BLaER1 treated with 17β-estradiol and CSF1 and Interleukin-3, amounts not matched to agents 10 nM and 100 nM (cell line): ENCODE measurements around the gene PRKCA.

Experiments
- H3K27ac ChIP-seq, 11 experiments: shearing (Covaris generic); formaldehyde crosslinking; 2 replicates each; pipeline ENCODE4 v1.8.1; 2022
- H3K27me3 ChIP-seq, 11 experiments: shearing (Covaris generic); formaldehyde crosslinking; 2 replicates each; pipeline ENCODE4 v1.8.1; 2022
- H3K36me3 ChIP-seq, 11 experiments: shearing (Covaris generic); formaldehyde crosslinking; 2 replicates each; pipeline ENCODE4 v1.8.1; 2022
- H3K4me1 ChIP-seq, 10 experiments: shearing (Covaris generic); formaldehyde crosslinking; 2 replicates each; pipeline ENCODE4 v1.8.1; 2022
- H3K4me2 ChIP-seq, 11 experiments: shearing (Covaris generic); formaldehyde crosslinking; 2 replicates each; pipeline ENCODE4 v1.8.1; 2022
- H3K4me3 ChIP-seq, 10 experiments: shearing (Covaris generic); formaldehyde crosslinking; 2 replicates each; pipeline ENCODE4 v1.8.1; 2022
- H3K9ac ChIP-seq, 11 experiments: shearing (Covaris generic); formaldehyde crosslinking; 2 replicates each; pipeline ENCODE4 v1.8.1; 2022
- H3K9me3 ChIP-seq, 11 experiments: shearing (Covaris generic); formaldehyde crosslinking; replicated peaks in 1 of 11; 2 replicates each; pipeline ENCODE4 v1.8.1; 2022
- H4K20me1 ChIP-seq, 11 experiments: shearing (Covaris generic); formaldehyde crosslinking; 2 replicates each; pipeline ENCODE4 v1.8.1; 2022
- Cebpa-rat ChIP-seq, 11 experiments: shearing (Covaris generic); IDR thresholded peaks; 2 replicates each; pipeline ENCODE4 v1.8.1; 2022

Gene PRKCA

DNA sequence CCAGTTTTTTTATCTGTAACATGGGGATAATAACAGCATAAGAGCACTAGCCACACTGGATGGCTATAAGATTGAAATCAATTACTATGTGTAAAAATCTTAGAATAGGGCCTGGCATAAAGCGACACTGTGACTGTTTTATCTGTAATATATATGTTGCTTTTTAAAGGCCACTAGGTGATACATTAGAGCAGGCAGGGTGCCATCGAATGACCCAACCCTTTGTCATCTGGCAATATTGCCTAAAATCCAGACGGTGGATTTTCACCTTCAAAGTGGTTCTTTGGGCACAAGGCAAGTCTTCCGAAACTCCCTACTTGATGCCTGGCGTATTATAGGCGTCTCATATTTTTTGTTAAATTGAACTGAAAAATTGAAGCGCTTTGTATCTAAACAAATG lies 69.1 kb downstream of the PRKCA start:
- no peak overlapping the region for H3K4me2 ChIP-seq
- H3K27me3 ChIP-seq = no peaks in the 10 kb centered on the region
- no peaks in the 10 kb centered on the region for H3K9me3 ChIP-seq
- peaks cover 0 to 62% (median 0%) of the 10 kb centered on the region in 11 experiments; a peak in 4 of 22 replicates for H3K36me3 ChIP-seq
- peaks cover 0 to 14% (median 0%) of the 10 kb centered on the region in 10 experiments; a peak in 2 of 20 replicates for H3K4me1 ChIP-seq
- no peak overlapping the region for H3K27ac ChIP-seq
- H4K20me1 ChIP-seq = peaks cover 0 to 99% (median 0%) of the 10 kb centered on the region in 11 experiments; a peak in 8 of 22 replicates
- no peak for TF ChIP-seq Cebpa-rat (IDR thresholded peaks at IDR 0.05)
- H3K9ac ChIP-seq = no peak overlapping the region
- no peak overlapping the region for H3K4me3 ChIP-seq

DNA sequence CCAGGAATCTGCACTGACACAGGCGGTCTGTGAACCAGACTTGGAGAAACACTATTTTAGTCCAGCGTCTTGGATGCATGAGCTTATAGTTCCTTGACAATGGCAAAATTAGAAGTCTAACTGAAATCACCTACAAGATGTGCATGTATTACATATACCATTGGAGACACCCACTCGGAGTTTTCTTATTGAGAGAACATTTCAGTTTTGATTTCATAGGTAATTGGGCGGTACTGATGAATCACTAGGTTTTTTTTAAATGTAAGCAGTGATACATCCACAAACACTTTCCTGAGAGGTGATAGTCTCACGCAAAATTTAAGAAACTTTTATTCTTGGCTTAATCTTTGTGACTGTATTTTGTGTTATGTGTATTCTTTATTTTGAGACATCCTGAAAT lies 69.8 kb downstream of the PRKCA start:
- no peak for TF ChIP-seq Cebpa-rat (IDR thresholded peaks at IDR 0.05)
- H3K27me3 ChIP-seq = no peaks in the 10 kb centered on the region
- no peak overlapping the region for H3K9ac ChIP-seq
- peaks cover 0 to 14% (median 0%) of the 10 kb centered on the region in 10 experiments; a peak in 2 of 20 replicates for H3K4me1 ChIP-seq
- H3K27ac ChIP-seq = no peak overlapping the region
- H3K4me2 ChIP-seq = no peak overlapping the region
- peaks cover 0 to 99% (median 0%) of the 10 kb centered on the region in 11 experiments; a peak in 8 of 22 replicates for H4K20me1 ChIP-seq
- H3K36me3 ChIP-seq = peaks cover 0 to 66% (median 0%) of the 10 kb centered on the region in 11 experiments; a peak in 4 of 22 replicates
- H3K4me3 ChIP-seq = no peak overlapping the region
- no peaks in the 10 kb centered on the region for H3K9me3 ChIP-seq

DNA sequence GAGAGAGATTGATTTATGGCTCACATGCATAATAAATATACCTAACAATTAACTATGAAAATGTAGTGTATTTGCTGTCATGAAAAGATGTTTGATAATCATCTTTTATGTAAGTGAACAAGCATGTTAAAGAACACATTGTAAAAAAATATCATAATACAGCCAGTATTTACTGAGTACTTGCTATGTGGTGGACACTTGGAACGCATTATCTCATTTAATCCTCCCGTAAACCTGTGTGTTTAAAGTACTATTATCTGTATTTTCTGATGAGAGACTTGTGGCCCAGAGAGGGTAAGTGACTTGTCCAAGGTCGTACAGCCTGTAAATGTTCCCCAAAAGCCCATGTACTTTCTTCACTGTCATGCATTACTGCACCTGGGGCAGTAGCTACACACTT lies 70.7 kb downstream of the PRKCA start:
- Histone ChIP-seq H3K4me2 (no peak overlapping the region), H3K4me3 (no peak overlapping the region), H3K9ac (no peak overlapping the region), H4K20me1 (peaks cover 0 to 96% (median 0%) of the 10 kb centered on the region in 11 experiments; a peak in 8 of 22 replicates), H3K27me3 (no peaks in the 10 kb centered on the region), H3K36me3 (peaks cover 0 to 59% (median 0%) of the 10 kb centered on the region in 11 experiments; a peak in 4 of 22 replicates), H3K27ac (no peak overlapping the region), H3K4me1 (peaks cover 0 to 14% (median 0%) of the 10 kb centered on the region in 10 experiments; a peak in 2 of 20 replicates), H3K9me3 (no peaks in the 10 kb centered on the region)
- TF ChIP-seq Cebpa-rat (IDR thresholded peaks at IDR 0.05) = no peak

DNA sequence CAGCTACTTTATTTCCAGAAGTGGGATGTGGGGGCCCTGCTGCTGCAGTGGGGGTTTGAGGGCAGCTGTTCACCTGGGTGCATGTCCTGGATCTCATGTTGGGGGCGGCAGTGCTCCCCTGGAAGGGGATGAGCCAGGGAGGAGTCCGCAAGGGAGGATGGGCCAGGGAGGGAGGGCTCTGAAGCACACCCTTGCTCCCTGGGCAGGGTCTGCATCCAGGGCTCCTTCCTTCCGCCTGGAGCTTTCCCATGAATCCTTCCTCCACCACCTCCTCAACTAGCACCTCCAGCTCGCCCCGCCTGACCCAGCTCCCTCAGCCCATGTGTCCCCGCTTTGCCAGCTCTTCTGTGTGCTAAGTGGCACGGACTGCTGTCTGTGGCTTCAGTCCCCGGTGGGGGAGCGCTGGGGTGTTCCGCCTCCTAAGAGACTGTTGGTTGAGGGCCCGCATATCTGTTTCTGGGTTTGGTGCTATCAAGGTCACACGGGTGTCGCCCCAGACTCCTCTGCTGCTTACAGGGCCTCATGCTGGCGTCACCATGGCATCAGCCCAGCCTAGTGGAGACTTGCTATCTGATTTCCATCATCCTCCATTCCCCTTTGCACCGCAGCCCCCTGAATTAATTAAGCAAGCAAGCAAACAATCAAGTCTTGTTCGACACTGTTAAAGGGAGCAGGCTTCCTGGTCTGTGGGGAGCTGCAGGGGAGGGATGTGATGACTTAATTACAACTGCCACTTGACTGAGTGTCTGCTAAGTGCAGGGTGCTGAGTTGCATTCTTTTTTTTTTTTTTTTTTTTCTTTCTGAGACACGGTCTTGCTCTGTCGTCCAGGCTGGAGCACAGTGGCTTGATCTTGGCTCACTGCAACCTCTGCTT lies 71.8 kb downstream of the PRKCA start:
- no peaks in the 10 kb centered on the region for H3K9me3 ChIP-seq
- no peak for TF ChIP-seq Cebpa-rat (IDR thresholded peaks at IDR 0.05)
- H3K4me1 ChIP-seq = peaks cover 0 to 17% (median 0%) of the 10 kb centered on the region in 10 experiments; a peak in 4 of 20 replicates
- H3K4me2 ChIP-seq = no peak overlapping the region; a peak in 1 of 22 replicates
- no peak overlapping the region; a peak in 1 of 22 replicates for H3K9ac ChIP-seq
- H3K27ac ChIP-seq = no peak overlapping the region
- no peak overlapping the region for H3K4me3 ChIP-seq
- H4K20me1 ChIP-seq = peaks cover 0 to 97% (median 0%) of the 10 kb centered on the region in 11 experiments; a peak in 8 of 22 replicates
- H3K36me3 ChIP-seq = peaks cover 0 to 50% (median 0%) of the 10 kb centered on the region in 11 experiments; a peak in 4 of 22 replicates
- no peaks in the 10 kb centered on the region for H3K27me3 ChIP-seq

DNA sequence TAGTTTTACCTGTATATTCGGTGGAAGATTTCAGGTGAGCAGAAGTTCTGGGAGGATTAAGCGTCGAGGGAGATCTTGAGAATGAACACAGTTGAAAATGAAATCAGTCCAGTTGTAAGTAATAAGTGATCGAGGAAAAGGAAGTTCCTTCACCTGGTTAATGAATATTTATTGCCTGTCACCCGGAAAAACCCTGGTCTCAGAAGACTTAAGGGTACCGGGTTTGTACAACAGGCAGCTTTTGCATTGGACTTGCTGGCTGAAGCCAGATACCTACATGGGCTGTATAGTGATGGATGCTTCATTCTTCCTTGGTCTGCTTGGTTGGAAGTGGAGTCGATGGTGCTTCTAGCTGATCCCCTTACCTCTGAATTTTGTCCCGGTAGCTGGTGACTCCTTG lies 72.7 kb downstream of the PRKCA start:
- Histone ChIP-seq H3K27me3 (no peaks in the 10 kb centered on the region), H3K9me3 (no peaks in the 10 kb centered on the region), H3K4me1 (peaks cover 0 to 26% (median 0%) of the 10 kb centered on the region in 10 experiments; a peak in 4 of 20 replicates), H3K4me3 (no peak overlapping the region), H3K9ac (no peak overlapping the region), H3K4me2 (no peak overlapping the region), H3K27ac (no peak overlapping the region), H3K36me3 (peaks cover 0 to 40% (median 0%) of the 10 kb centered on the region in 11 experiments; a peak in 3 of 22 replicates), H4K20me1 (peaks cover 0 to 97% (median 0%) of the 10 kb centered on the region in 11 experiments; a peak in 8 of 22 replicates)
- no peak for TF ChIP-seq Cebpa-rat (IDR thresholded peaks at IDR 0.05)

DNA sequence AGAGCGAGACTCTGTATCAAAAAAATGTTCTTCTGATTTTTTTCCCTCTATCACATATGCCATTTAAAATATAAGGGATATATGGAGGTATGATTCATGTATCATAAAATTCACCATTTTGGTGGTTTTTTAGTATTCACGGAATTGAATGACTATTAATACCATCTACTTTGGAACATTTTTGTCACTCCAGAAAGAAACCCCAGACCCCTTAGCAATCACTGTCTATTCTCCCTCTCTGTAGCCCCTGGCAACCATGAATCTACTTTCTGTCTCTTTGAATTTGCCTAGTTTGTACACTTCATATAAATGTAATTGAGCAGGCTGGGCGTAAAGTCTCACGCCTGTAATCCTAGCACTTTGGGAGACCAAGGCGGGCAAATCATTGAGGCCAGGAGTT lies 75.9 kb downstream of the PRKCA start:
- no peak overlapping the region for H3K27ac ChIP-seq
- no peaks in the 10 kb centered on the region for H3K9me3 ChIP-seq
- no peak for TF ChIP-seq Cebpa-rat (IDR thresholded peaks at IDR 0.05)
- no peak overlapping the region for H3K4me2 ChIP-seq
- no peak overlapping the region for H3K4me3 ChIP-seq
- H3K36me3 ChIP-seq = peaks cover 0 to 24% (median 0%) of the 10 kb centered on the region in 11 experiments; a peak in 1 of 22 replicates
- H3K9ac ChIP-seq = no peak overlapping the region
- peaks cover 0 to 97% (median 0%) of the 10 kb centered on the region in 11 experiments; a peak in 8 of 22 replicates for H4K20me1 ChIP-seq
- H3K27me3 ChIP-seq = no peaks in the 10 kb centered on the region
- H3K4me1 ChIP-seq = peaks cover 0 to 28% (median 0%) of the 10 kb centered on the region in 10 experiments; a peak in 4 of 20 replicates

DNA sequence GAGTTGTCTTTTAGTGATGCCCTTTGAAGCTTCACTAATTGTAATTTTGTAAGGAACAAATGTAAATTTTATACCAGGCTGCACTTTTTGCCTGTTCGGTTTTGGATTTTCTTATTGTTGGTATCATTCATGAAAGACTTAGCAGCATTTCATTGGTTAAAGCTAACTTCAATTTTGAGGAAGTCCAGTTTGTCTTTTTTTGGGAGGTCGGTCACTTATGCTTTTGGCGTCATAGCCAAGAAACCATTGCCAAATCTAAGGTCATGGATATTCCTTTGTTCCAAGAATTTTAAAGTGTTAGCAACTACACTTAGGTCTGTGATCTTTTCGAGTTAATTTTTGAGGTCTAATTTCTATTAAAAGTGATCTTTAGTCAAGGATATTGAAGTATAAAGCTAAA lies 77.1 kb downstream of the PRKCA start:
- Histone ChIP-seq H3K4me2 (peak overlapping the region in 2 of 11 experiments; percentile 18 to 25; a peak in 2 of 22 replicates), H4K20me1 (peaks cover 0 to 97% (median 0%) of the 10 kb centered on the region in 11 experiments; a peak in 6 of 22 replicates), H3K9ac (no peak overlapping the region), H3K36me3 (peaks cover 0 to 29% (median 0%) of the 10 kb centered on the region in 11 experiments; a peak in 1 of 22 replicates), H3K4me1 (peaks cover 0 to 17% (median 0%) of the 10 kb centered on the region in 10 experiments; a peak in 3 of 20 replicates), H3K27me3 (no peaks in the 10 kb centered on the region), H3K27ac (no peak overlapping the region), H3K4me3 (no peak overlapping the region), H3K9me3 (no peaks in the 10 kb centered on the region)
- TF ChIP-seq Cebpa-rat (IDR thresholded peaks at IDR 0.05) = no peak

DNA sequence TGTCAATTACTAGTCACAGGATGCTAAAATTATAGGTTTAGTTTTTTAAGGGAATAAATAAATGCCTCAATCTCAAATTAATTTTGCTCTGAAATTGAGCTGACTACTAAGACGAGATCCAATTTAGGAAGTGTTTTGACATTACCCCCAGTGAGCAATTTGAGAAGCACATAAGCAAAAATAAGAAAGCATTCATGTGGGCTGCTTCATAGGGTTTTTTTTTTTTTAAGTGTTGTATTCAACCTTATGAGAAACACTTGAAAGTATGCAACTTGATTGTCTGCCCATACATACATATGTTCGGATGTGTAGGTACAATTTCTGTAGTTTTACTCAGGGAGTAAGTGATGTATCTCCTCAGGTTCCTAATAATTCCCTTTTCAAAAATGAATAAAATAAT lies 77.6 kb downstream of the PRKCA start:
- no peaks in the 10 kb centered on the region for H3K27me3 ChIP-seq
- peaks cover 0 to 97% (median 0%) of the 10 kb centered on the region in 11 experiments; a peak in 6 of 22 replicates for H4K20me1 ChIP-seq
- peaks cover 0 to 17% (median 0%) of the 10 kb centered on the region in 10 experiments; a peak in 3 of 20 replicates for H3K4me1 ChIP-seq
- no peak overlapping the region for H3K27ac ChIP-seq
- peaks cover 0 to 27% (median 0%) of the 10 kb centered on the region in 11 experiments; a peak in 1 of 22 replicates for H3K36me3 ChIP-seq
- H3K4me2 ChIP-seq = no peak overlapping the region
- no peaks in the 10 kb centered on the region for H3K9me3 ChIP-seq
- TF ChIP-seq Cebpa-rat (IDR thresholded peaks at IDR 0.05) = no peak
- no peak overlapping the region for H3K4me3 ChIP-seq
- H3K9ac ChIP-seq = no peak overlapping the region
